HEK293T (cell line): Measurements from ENCODE around the gene TTC5.

Experiments used
- CTBP1 ChIP-seq: fragments of 450-650 bp; IDR thresholded peaks from 2 replicates; pipeline ENCODE4 v1.6.1; 2016; ENCODE audit warnings: borderline replicate concordance
- ELF4 ChIP-seq: fragments of 450-650 bp; IDR thresholded peaks from 2 replicates; pipeline ENCODE4 v1.6.1; 2017; ENCODE audit warnings: antibody characterized with exemption
- FOXA1 ChIP-seq: fragments of 450-650 bp; IDR thresholded peaks from 2 replicates; pipeline ENCODE4 v1.6.1; 2016; ENCODE audit warnings: mild to moderate bottlenecking
- FOXM1 ChIP-seq: fragments of 450-650 bp; IDR thresholded peaks from 2 replicates; pipeline ENCODE4 v1.6.1; 2017; ENCODE audit warnings: mild to moderate bottlenecking, borderline replicate concordance
- SP1 ChIP-seq: fragments of 450-650 bp; IDR thresholded peaks from 2 replicates; pipeline ENCODE4 v1.6.1; 2017

DNA sequence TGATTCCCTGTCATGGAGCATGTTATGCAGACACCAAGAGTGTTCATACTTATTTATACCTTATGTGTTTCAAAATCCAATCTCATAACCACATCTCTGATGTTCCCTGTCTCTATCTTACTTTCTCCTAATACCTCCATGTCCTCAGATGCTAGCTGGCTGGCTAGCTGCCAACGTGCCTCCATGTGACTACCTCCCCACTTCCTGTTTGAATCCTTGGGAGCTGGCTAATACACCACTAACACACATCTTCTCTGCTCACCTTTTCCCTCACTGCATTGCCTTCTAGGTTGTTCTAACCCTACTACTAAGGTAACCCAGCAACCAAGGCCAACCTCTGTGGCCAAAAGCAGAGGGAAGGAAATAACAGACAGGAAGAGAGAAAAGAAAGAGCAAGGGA lies 27.3 kb downstream of the TTC5 start:
- TF ChIP-seq FOXA1 (no peak), SP1 (no peak), ELF4 (no peak), CTBP1 (no peak), FOXM1 (no peak)
